H1 (cell line): ENCODE results near the gene GLRA1. TPM values are rescaled to one million over a fixed set of nuclear protein-coding genes. Genes with fewer than 3 reads are reported as not detected.

Experiments used
- CTBP2 ChIP-seq: IDR thresholded peaks from 2 replicates; pipeline ENCODE4 v1.7.0; 2011; ENCODE audit warnings: borderline replicate concordance, mild to moderate bottlenecking, moderate library complexity, mixed read lengths, low read length; ENCODE audit not compliant: insufficient read depth, insufficient read length
- HDAC6 ChIP-seq: IDR thresholded peaks from one replicate; pipeline ENCODE4 v1.7.1; 2012; ENCODE audit warnings: low read depth, mild to moderate bottlenecking, inconsistent platforms, low read length, moderate library complexity
- SRF ChIP-seq: IDR thresholded peaks from 2 replicates; pipeline ENCODE4 v1.6.1; 2011; ENCODE audit warnings: mild to moderate bottlenecking, low read depth, low read length, moderate library complexity
- YY1 ChIP-seq: IDR thresholded peaks from 2 replicates; pipeline ENCODE4 v1.6.1; 2011; ENCODE audit warnings: low read depth, mild to moderate bottlenecking, low read length
- polyA plus RNA-seq, 7 experiments: library from polyadenylated mRNA; depleted of rRNA in 3 of 7; stranded (reverse) in 5 of 7; unstranded in 2 of 7; fragments of >200 nt in 5 of 7; fragments of 200-250 nt in 2 of 7; gene quantifications; 1 replicate in 5 of 7; 2 replicates in 1 of 7; 4 replicates in 1 of 7; pipeline versions ENCODE4 v1.2.1 to v1.2.3, GENCODE V29; 2011 to 2013; ENCODE audit warnings: missing spikeins in 2 of 7, mixed read lengths in 2 of 7
- total RNA-seq: library from RNA; stranded (reverse); fragmentation: NEBNext Ultra II Directional; extraction: Animal tissue kit (Norgen Biotek cat#: 25700); gene quantifications from 2 replicates; pipeline ENCODE4 v1.2.1, GENCODE V29; 2021

The GLRA1 gene
- total and polyA plus RNA-seq, 2 of the 8 experiments (the other 6 are each of a cell fraction or from before 2014, with no cell fraction given) = not detected

- TF ChIP-seq YY1 (no peak), SRF (no peak), HDAC6 (no peak), CTBP2 (no peak)
- TF ChIP-seq, all 59 proteins: peak for 0
Observed at GRCh38 chr5:151958111-151958510, 33.5 kb upstream of the GLRA1 start (continued).
